ENCODE measurements around the gene ABCC6. TPM values are rescaled to one million over a fixed set of nuclear protein-coding genes. Genes with fewer than 3 reads are reported as not detected.
A peak's percentile ranks its signal among the peaks of the same experiment; 100 is the strongest.

The ABCC6 gene
- total and polyA plus RNA-seq, 2 of the 13 experiments (the other 11 are each of a cell fraction or from before 2014, with no cell fraction given) = 82.4 to 105 TPM

- Histone ChIP-seq H3K27ac (ENCODE audit: extremely low read length, insufficient read depth, low read length) (no peak overlapping the region), H2AFZ (ENCODE audit: low read length) (no peak overlapping the region), H3K27me3 (ENCODE audit: control insufficient read depth in 1 of 2, insufficient read depth in 2 of 2, low read length in 2 of 2) (no peaks in the 10 kb centered on the region), H3K9me3 (ENCODE audit: low read length) (peaks cover 14% of the 10 kb centered on the region; the same call in 1 of the 2 replicates), H3K4me3 (replicated peaks in 1 of 3; ENCODE audit: insufficient read depth in 1 of 3, low read depth in 2 of 3, low read length in 3 of 3) (no peak overlapping the region), H3K4me2 (ENCODE audit: low read depth, low read length) (no peak overlapping the region), H3K79me2 (ENCODE audit: insufficient read depth, low read length) (no peaks in the 10 kb centered on the region), H3K4me1 (ENCODE audit: insufficient read depth, low read length) (no peaks in the 10 kb centered on the region), H3K36me3 (replicated peaks in 1 of 2; ENCODE audit: control insufficient read depth in 1 of 2, insufficient read depth in 2 of 2, low read length in 2 of 2) (peaks cover 57 to 96% of the 10 kb centered on the region in 2 experiments), H3K9ac (ENCODE audit: insufficient read depth, low read depth, low read length) (no peak overlapping the region), H4K20me1 (ENCODE audit: insufficient read depth, low read length) (no peaks in the 10 kb centered on the region)
- no TSS peak for BruUV-seq (replicated peaks)
- FAIRE-seq (no peak), DNase-seq (ENCODE audit: low spot score) (no peak), ATAC-seq (no peak)
- POLR2A ChIA-PET = no interaction called here
- WGBS (ENCODE audit: low lambda C conversion rate) = 74% methylated on average over 4 of the region's 4 CpGs
- in situ Hi-C loops (cut with HindIII; ENCODE audit: extremely low pct_ligation_motif_present, low pct_unique_long_range_greater_than_20kb) = no loop called here
- intact Hi-C loops (cut with micrococcal nuclease; ENCODE audit: unreplicated experiment) = no loop called here
- CTCF ChIA-PET (ENCODE audit: low intra/inter-chr PET ratio, low total read pairs) = no interaction called here
- TF ChIP-seq ZNF605 (CRISPR knock-in tag; IDR thresholded peaks at IDR 0.05) = no peak
- no peak for TF ChIP-seq ZZZ3 (CRISPR knock-in tag; IDR thresholded peaks at IDR 0.05; ENCODE audit: borderline replicate concordance)
- 0 out of 2 replicates have a peak, but pooled peaks have one; percentile 42 for TF ChIP-seq NONO (IDR thresholded peaks at IDR 0.05)
- TF ChIP-seq NONO (CRISPR knock-in tag; conservative IDR thresholded peaks at IDR 0.05) = no peak
- TF ChIP-seq SKIL (CRISPR knock-in tag; IDR thresholded peaks at IDR 0.05; ENCODE audit: borderline replicate concordance) = no peak
- TF ChIP-seq ZNF20 (CRISPR knock-in tag; IDR thresholded peaks at IDR 0.05) = no peak
- no peak for TF ChIP-seq GABPB1 (CRISPR knock-in tag; IDR thresholded peaks at IDR 0.05)
- no peak for TF ChIP-seq ZFYVE20 (CRISPR knock-in tag; IDR thresholded peaks at IDR 0.05; ENCODE audit: borderline replicate concordance, low read depth)
- TF ChIP-seq ZNF547 (CRISPR knock-in tag; IDR thresholded peaks at IDR 0.05) = no peak
- no peak for TF ChIP-seq ISL2 (CRISPR knock-in tag; IDR thresholded peaks at IDR 0.05)
- TF ChIP-seq GTF2F1 (IDR thresholded peaks at IDR 0.05; ENCODE audit: low read length) = no peak
- TF ChIP-seq JUNB (CRISPR knock-in tag; IDR thresholded peaks at IDR 0.05; ENCODE audit: borderline replicate concordance) = peak; percentile 59; the same call in 1 of the 2 replicates
- no peak for TF ChIP-seq ZBTB8A (CRISPR knock-in tag; IDR thresholded peaks at IDR 0.05; ENCODE audit: borderline replicate concordance, low read depth)
- no peak for TF ChIP-seq NKX3-1 (CRISPR knock-in tag; IDR thresholded peaks at IDR 0.05)
- TF ChIP-seq KLF13 (CRISPR knock-in tag; IDR thresholded peaks at IDR 0.05) = no peak
- no peak for TF ChIP-seq AFF4 (CRISPR knock-in tag; IDR thresholded peaks at IDR 0.05)
- no peak for TF ChIP-seq ZNF432 (CRISPR knock-in tag; IDR thresholded peaks at IDR 0.05; ENCODE audit: borderline replicate concordance)
- TF ChIP-seq ZNF441 (CRISPR knock-in tag; IDR thresholded peaks at IDR 0.05; ENCODE audit: borderline replicate concordance) = no peak
- TF ChIP-seq MYC (CRISPR knock-in tag; IDR thresholded peaks at IDR 0.05; ENCODE audit: borderline replicate concordance) = no peak
- no peak for TF ChIP-seq ZNF10 (CRISPR knock-in tag; IDR thresholded peaks at IDR 0.05; ENCODE audit: borderline replicate concordance, low read depth)
- TF ChIP-seq KLF16 (CRISPR knock-in tag; IDR thresholded peaks at IDR 0.05) = no peak
Measured at GRCh38 chr16:16158082-16158658, 65.1 kb downstream of the ABCC6 start.

Measured in HepG2 (cell line).